Activated T-cell treated with anti-CD3 and anti-CD28 coated beads for 4 hours (primary cell): Measurements from ENCODE around the gene PROSER2.
"Not testable (repeated sequence)": the region's sequence is repeated elsewhere in the genome, so short reads cannot be mapped to it uniquely, and the experiment has no call there.

Experiments
- DNase-seq: peaks from one replicate; pipeline ENCODE4 v3.0.0-alpha.2; 2020

Gene PROSER2

GRCh38 chr10:11838298-11838852 lies 15.2 kb downstream of the PROSER2 start:
- DNase-seq: no peak

- DNase-seq: no peak
Observed at GRCh38 chr10:11841375-11841774, 18.2 kb downstream of the PROSER2 start.

- DNase-seq: no peak
Observed at GRCh38 chr10:11842411-11842810, 19.3 kb downstream of the PROSER2 start.

GRCh38 chr10:11845113-11845512 lies 22.0 kb downstream of the PROSER2 start:
- no peak for DNase-seq

GRCh38 chr10:11846542-11846941 lies 23.4 kb downstream of the PROSER2 start:
- DNase-seq: no peak

- DNase-seq: no peak
Observed at GRCh38 chr10:11849277-11849676, 26.1 kb downstream of the PROSER2 start.

GRCh38 chr10:11849911-11850310 lies 26.8 kb downstream of the PROSER2 start:
- DNase-seq: no peak

- DNase-seq: no peak
Observed at GRCh38 chr10:11851910-11852309, 28.8 kb downstream of the PROSER2 start.

GRCh38 chr10:11852637-11853036 lies 29.5 kb downstream of the PROSER2 start:
- DNase-seq: not testable (repeated sequence)

GRCh38 chr10:11853468-11853867 lies 30.3 kb downstream of the PROSER2 start:
- no peak for DNase-seq

- no peak for DNase-seq
Observed at GRCh38 chr10:11854301-11854700, 31.1 kb downstream of the PROSER2 start.

GRCh38 chr10:11856089-11856488 lies 32.9 kb downstream of the PROSER2 start:
- no peak for DNase-seq

GRCh38 chr10:11856678-11857077 lies 33.5 kb downstream of the PROSER2 start:
- DNase-seq: no peak

GRCh38 chr10:11858093-11858492 lies 34.9 kb downstream of the PROSER2 start:
- no peak for DNase-seq

GRCh38 chr10:11861341-11861740 lies 38.2 kb downstream of the PROSER2 start:
- DNase-seq: no peak

GRCh38 chr10:11861811-11862428 lies 38.8 kb downstream of the PROSER2 start:
- DNase-seq: no peak

GRCh38 chr10:11863353-11864109 lies 40.4 kb downstream of the PROSER2 start:
- peak; percentile 17 for DNase-seq

- no peak for DNase-seq
Observed at GRCh38 chr10:11864727-11865126, 41.6 kb downstream of the PROSER2 start.

GRCh38 chr10:11865561-11865960 lies 42.4 kb downstream of the PROSER2 start:
- no peak for DNase-seq

GRCh38 chr10:11866199-11866925 lies 43.2 kb downstream of the PROSER2 start:
- no peak for DNase-seq

GRCh38 chr10:11869219-11869618 lies 46.1 kb downstream of the PROSER2 start:
- DNase-seq: no peak

GRCh38 chr10:11869743-11870460 lies 46.7 kb downstream of the PROSER2 start:
- DNase-seq: no peak

- no peak for DNase-seq
Observed at GRCh38 chr10:11870461-11870780, 47.3 kb downstream of the PROSER2 start.
